ENCODE results near the gene PTS. TPM values are rescaled to one million over a fixed set of nuclear protein-coding genes. Genes with fewer than 3 reads are reported as not detected.

Gene PTS
- total RNA-seq, 2 experiments from 2014 or later: 82.9 to 86.2 TPM

GRCh38 chr11:112231952-112232351 lies 5.7 kb downstream of the PTS start:
- no peak for TF ChIP-seq CTCF (IDR thresholded peaks at IDR 0.05)
- Mint-ChIP-seq H3K9me3 (no peaks in the 10 kb centered on the region), H3K4me3 (no peak overlapping the region), H3K27ac (no peak overlapping the region), H3K36me3 (ENCODE audit: low read depth) (peaks cover 89% of the 10 kb centered on the region), H3K4me1 (ENCODE audit: low read depth) (peaks cover 15% of the 10 kb centered on the region), H3K27me3 (no peaks in the 10 kb centered on the region)
- H3K9me3 ChIP-seq (ENCODE audit: control insufficient read depth in 1 of 2, insufficient read depth in 1 of 2, low read length in 2 of 2): no peaks in the 10 kb centered on the region
- ChIA-PET CTCF (interaction anchor here (0.8 to 1.6 kb wide), 2 partner anchors 49 kb away, joined by 5 to 8 read pairs; no protein-coding TSS in a partner anchor), POLR2A (no interaction called here)
- intact Hi-C loops (cut with DNase I, micrococcal nuclease): no loop called here
- no peak overlapping the region for H3K27ac ChIP-seq (ENCODE audit: low read depth in 1 of 2, low read length in 2 of 2)
- no peak overlapping the region for H3K4me3 ChIP-seq (ENCODE audit: low read length)
- ATAC-seq (ENCODE audit: poor library complexity) (no peak), DNase-seq (no peak)
- peaks cover 53% of the 10 kb centered on the region for H3K36me3 ChIP-seq (ENCODE audit: insufficient read depth, low read length)
- no peaks in the 10 kb centered on the region for H3K27me3 ChIP-seq (ENCODE audit: control insufficient read depth in 1 of 2, insufficient read depth in 2 of 2, low read length in 2 of 2)
- H3K4me1 ChIP-seq (ENCODE audit: insufficient read depth, low read length): peaks cover 8% of the 10 kb centered on the region

DNA sequence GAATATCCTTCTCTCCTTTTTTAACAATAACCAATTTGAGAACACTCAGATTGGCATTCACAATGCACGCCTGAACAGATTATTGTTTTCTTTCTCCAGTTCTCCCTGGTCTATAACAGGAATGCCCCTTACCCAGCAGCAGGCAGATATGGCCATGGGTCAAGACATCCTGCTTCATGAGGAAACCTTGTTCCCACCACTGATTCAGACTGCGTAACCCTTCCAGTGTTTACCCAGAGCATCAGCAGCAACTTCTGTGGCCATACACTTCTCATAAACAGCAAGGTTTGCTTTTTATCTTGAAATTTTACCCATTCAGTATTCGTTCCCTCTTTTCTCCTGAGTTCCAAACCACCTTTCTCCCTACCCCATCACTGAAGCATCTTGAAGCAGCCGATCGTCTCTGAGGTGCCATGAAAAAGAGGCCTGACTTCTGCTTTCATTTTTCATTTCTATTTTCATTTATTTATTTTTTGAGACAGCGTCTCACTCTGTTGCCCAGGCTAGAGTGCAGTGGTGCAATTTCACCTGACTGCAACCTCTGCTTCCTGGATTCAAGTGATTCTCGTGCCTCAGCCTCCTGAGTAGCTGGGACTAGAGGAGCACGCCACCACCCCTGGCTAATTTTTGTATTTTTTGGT lies 9.6 kb downstream of the PTS start:
- no peak for TF ChIP-seq CTCF (IDR thresholded peaks at IDR 0.05)
- intact Hi-C loops (cut with DNase I, micrococcal nuclease): no loop called here
- Mint-ChIP-seq H3K36me3 (ENCODE audit: low read depth) (peaks cover 92% of the 10 kb centered on the region), H3K4me1 (ENCODE audit: low read depth) (no peaks in the 10 kb centered on the region), H3K27ac (no peak overlapping the region), H3K27me3 (no peaks in the 10 kb centered on the region), H3K9me3 (no peaks in the 10 kb centered on the region), H3K4me3 (no peak overlapping the region)
- ATAC-seq (ENCODE audit: poor library complexity) (no peak), DNase-seq (no peak)
- POLR2A ChIA-PET: no interaction called here
- no peak overlapping the region for H3K27ac ChIP-seq (ENCODE audit: low read depth in 1 of 2, low read length in 2 of 2)
- no peaks in the 10 kb centered on the region for H3K4me1 ChIP-seq (ENCODE audit: insufficient read depth, low read length)
- CTCF ChIA-PET: no interaction called here
- peaks cover 46% of the 10 kb centered on the region for H3K36me3 ChIP-seq (ENCODE audit: insufficient read depth, low read length)
- H3K4me3 ChIP-seq (ENCODE audit: low read length): no peak overlapping the region
- no peaks in the 10 kb centered on the region for H3K9me3 ChIP-seq (ENCODE audit: control insufficient read depth in 1 of 2, insufficient read depth in 1 of 2, low read length in 2 of 2)
- no peaks in the 10 kb centered on the region for H3K27me3 ChIP-seq (ENCODE audit: control insufficient read depth in 1 of 2, insufficient read depth in 2 of 2, low read length in 2 of 2)

GRCh38 chr11:112237451-112237850 lies 11.2 kb downstream of the PTS start:
- Mint-ChIP-seq H3K9me3 (no peaks in the 10 kb centered on the region), H3K27me3 (no peaks in the 10 kb centered on the region), H3K4me3 (no peak overlapping the region), H3K4me1 (ENCODE audit: low read depth) (no peaks in the 10 kb centered on the region), H3K36me3 (ENCODE audit: low read depth) (peaks cover 89% of the 10 kb centered on the region), H3K27ac (no peak overlapping the region)
- no peak for DNase-seq
- Histone ChIP-seq H3K9me3 (ENCODE audit: control insufficient read depth in 1 of 2, insufficient read depth in 1 of 2, low read length in 2 of 2) (no peaks in the 10 kb centered on the region), H3K27me3 (ENCODE audit: control insufficient read depth in 1 of 2, insufficient read depth in 2 of 2, low read length in 2 of 2) (no peaks in the 10 kb centered on the region), H3K4me3 (ENCODE audit: low read length) (no peak overlapping the region), H3K36me3 (ENCODE audit: insufficient read depth, low read length) (peaks cover 36% of the 10 kb centered on the region), H3K4me1 (ENCODE audit: insufficient read depth, low read length) (no peaks in the 10 kb centered on the region), H3K27ac (ENCODE audit: low read depth in 1 of 2, low read length in 2 of 2) (no peak overlapping the region)
- no peak for ATAC-seq (ENCODE audit: poor library complexity)
- intact Hi-C loops (cut with DNase I, micrococcal nuclease): no loop called here
- no peak for TF ChIP-seq CTCF (IDR thresholded peaks at IDR 0.05)
- ChIA-PET CTCF (no interaction called here), POLR2A (no interaction called here)

Measured in CD4-positive, alpha-beta T cell (primary cell).